PC-9 (cell line): ENCODE results near the gene CBFB.

ENCODE experiments used
- EZH2 ChIP-seq: fragments of 200-600 bp; sonication (generic); IDR thresholded peaks from 2 replicates; pipeline ENCODE4 v1.8.0; 2017; ENCODE audit warnings: antibody characterized with exemption, low read depth
- TF ChIP-seq, protein P1 (sequence below): fragments of 200-600 bp; sonication (generic); conservative IDR thresholded peaks from 2 replicates; pipeline ENCODE4 v1.6.1; 2017; ENCODE audit warnings: mixed run types, antibody characterized with exemption, mild to moderate bottlenecking, moderate library complexity

DNA sequence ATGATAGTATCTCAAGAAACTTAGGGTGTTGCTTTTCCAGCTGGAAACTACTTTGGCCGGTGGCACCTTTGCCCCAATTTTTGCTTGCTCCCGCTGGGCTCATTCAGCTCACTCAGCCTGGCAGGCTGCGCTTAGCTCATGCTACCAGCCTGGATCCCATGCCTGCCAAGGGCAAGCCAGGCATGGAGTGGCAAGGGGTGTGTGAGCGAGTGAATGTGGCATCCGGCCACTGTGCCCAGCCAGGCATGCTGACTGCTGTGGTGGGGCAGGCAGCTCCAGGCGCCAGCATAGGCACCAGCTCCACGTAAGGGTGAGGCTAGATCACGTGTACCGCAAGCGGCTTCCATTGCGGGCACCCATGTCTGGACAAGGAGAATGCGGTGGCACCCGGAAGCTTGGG lies 112.4 kb downstream of the CBFB start:
- TF ChIP-seq, protein P1, sequence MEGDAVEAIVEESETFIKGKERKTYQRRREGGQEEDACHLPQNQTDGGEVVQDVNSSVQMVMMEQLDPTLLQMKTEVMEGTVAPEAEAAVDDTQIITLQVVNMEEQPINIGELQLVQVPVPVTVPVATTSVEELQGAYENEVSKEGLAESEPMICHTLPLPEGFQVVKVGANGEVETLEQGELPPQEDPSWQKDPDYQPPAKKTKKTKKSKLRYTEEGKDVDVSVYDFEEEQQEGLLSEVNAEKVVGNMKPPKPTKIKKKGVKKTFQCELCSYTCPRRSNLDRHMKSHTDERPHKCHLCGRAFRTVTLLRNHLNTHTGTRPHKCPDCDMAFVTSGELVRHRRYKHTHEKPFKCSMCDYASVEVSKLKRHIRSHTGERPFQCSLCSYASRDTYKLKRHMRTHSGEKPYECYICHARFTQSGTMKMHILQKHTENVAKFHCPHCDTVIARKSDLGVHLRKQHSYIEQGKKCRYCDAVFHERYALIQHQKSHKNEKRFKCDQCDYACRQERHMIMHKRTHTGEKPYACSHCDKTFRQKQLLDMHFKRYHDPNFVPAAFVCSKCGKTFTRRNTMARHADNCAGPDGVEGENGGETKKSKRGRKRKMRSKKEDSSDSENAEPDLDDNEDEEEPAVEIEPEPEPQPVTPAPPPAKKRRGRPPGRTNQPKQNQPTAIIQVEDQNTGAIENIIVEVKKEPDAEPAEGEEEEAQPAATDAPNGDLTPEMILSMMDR: no peak
- no peak for TF ChIP-seq EZH2
